Measurements from ENCODE around the gene ASAP3.

GRCh38 chr1:23393706-23394105 lies 90.3 kb downstream of the ASAP3 start:
- no peak for TF ChIP-seq CTCF (IDR thresholded peaks at IDR 0.05)
- no peak for TF ChIP-seq EP300 (IDR thresholded peaks at IDR 0.05)
- TF ChIP-seq POLR2A (IDR thresholded peaks at IDR 0.05): no peak
